Hindlimb muscle (tissue), 1 donor: Measurements from ENCODE around the gene CNFN. TPM values are rescaled to one million over a fixed set of nuclear protein-coding genes. Genes with fewer than 3 reads are reported as not detected.
A peak's percentile ranks its signal among the peaks of the same experiment; 100 is the strongest.

Experiments
- DNase-seq: peaks from one replicate; pipeline ENCODE4 v3.0.0-alpha.2; 2013
- polyA plus RNA-seq: library from polyadenylated mRNA; unstranded; fragments of 120-200 nt; gene quantifications from one replicate; pipeline ENCODE4 v1.2.1, GENCODE V29; 2013; ENCODE audit not compliant: insufficient read length

CNFN gene
- polyA plus RNA-seq, 1 donor: not detected

GRCh38 chr19:42407816-42408175 lies 17.7 kb upstream of the CNFN start:
- no peak for DNase-seq

GRCh38 chr19:42407085-42407815 lies 17.2 kb upstream of the CNFN start:
- no peak for DNase-seq

- DNase-seq: no peak
These were observed 16.0 kb upstream of the CNFN start for GRCh38 chr19:42406111-42406510.

- no peak for DNase-seq
These were observed 13.5 kb upstream of the CNFN start for GRCh38 chr19:42403586-42403985.

GRCh38 chr19:42402376-42403116 lies 12.4 kb upstream of the CNFN start:
- no peak for DNase-seq

GRCh38 chr19:42401365-42402303 lies 11.5 kb upstream of the CNFN start:
- DNase-seq: peak; percentile 83

GRCh38 chr19:42400404-42400803 lies 10.3 kb upstream of the CNFN start:
- no peak for DNase-seq

GRCh38 chr19:42397263-42398166 lies 7.4 kb upstream of the CNFN start:
- DNase-seq: no peak

GRCh38 chr19:42396381-42397262 lies 6.5 kb upstream of the CNFN start:
- peak; percentile 99 for DNase-seq

- DNase-seq: no peak
These were observed 4.7 kb upstream of the CNFN start for GRCh38 chr19:42394751-42395150.

GRCh38 chr19:42392165-42392564 lies 2.1 kb upstream of the CNFN start:
- no peak for DNase-seq

- DNase-seq: no peak
These were observed 1.1 kb downstream of the CNFN start for GRCh38 chr19:42388851-42389489.

- DNase-seq: peak; percentile 42
These were observed 3.0 kb downstream of the CNFN start for GRCh38 chr19:42386974-42387707.

GRCh38 chr19:42380155-42380554 lies 9.9 kb downstream of the CNFN start:
- no peak for DNase-seq

- DNase-seq: no peak
These were observed 11.6 kb downstream of the CNFN start for GRCh38 chr19:42378225-42379215.

- no peak for DNase-seq
These were observed 13.9 kb downstream of the CNFN start for GRCh38 chr19:42376177-42376555.

- no peak for DNase-seq
These were observed 14.5 kb downstream of the CNFN start for GRCh38 chr19:42375415-42376176.
